HFFc6 (cell line): ENCODE measurements around the gene CTXND1. TPM values are rescaled to one million over a fixed set of nuclear protein-coding genes. Genes with fewer than 3 reads are reported as not detected.
A peak's percentile ranks its signal among the peaks of the same experiment; 100 is the strongest.

Experiments
- DNase-seq: peaks from one replicate; pipeline ENCODE4 v3.0.0-alpha.2; 2018
- H3K27ac Mint-ChIP-seq: 2 replicates; pipeline ENCODE4 v1.8.0; 2020; ENCODE audit warnings: mild to moderate bottlenecking, mixed read lengths
- H3K27me3 Mint-ChIP-seq: 2 replicates; pipeline ENCODE4 v1.8.0; 2021; ENCODE audit warnings: mild to moderate bottlenecking, moderate library complexity, mixed read lengths; ENCODE audit not compliant: insufficient read depth
- H3K36me3 Mint-ChIP-seq: 2 replicates; pipeline ENCODE4 v1.8.0; 2021; ENCODE audit warnings: low read depth, mixed read lengths
- H3K4me1 Mint-ChIP-seq: 2 replicates; pipeline ENCODE4 v1.8.0; 2020; ENCODE audit warnings: low read depth, mixed read lengths
- H3K4me3 Mint-ChIP-seq: 2 replicates; pipeline ENCODE4 v1.8.0; 2020; ENCODE audit warnings: mild to moderate bottlenecking, moderate library complexity, mixed read lengths
- H3K9me3 Mint-ChIP-seq: 2 replicates; pipeline ENCODE4 v1.8.0; 2020; ENCODE audit warnings: mild to moderate bottlenecking, mixed read lengths
- total RNA-seq, 6 experiments: library from RNA; stranded (reverse); fragmentation: NEBNext Ultra II Directional; extraction: Animal tissue kit (Norgen Biotek cat#: 25700); gene quantifications; 2 replicates in 1 of 6; 3 replicates in 5 of 6; pipeline ENCODE4 v1.2.3, GENCODE V29; 2021
- TF ChIP-seq, protein P1 (sequence below): fragments of 200-600 bp; sonication (generic); IDR thresholded peaks from 2 replicates; pipeline ENCODE4 v1.5.0; 2021; ENCODE audit warnings: antibody characterized with exemption, mild to moderate bottlenecking

The CTXND1 gene
- total RNA-seq, 6 experiments from 2014 or later: not detected

GRCh38 chr15:80155001-80155377 lies 97.0 kb downstream of the CTXND1 start:
- no peaks in the 10 kb centered on the region for H3K9me3 Mint-ChIP-seq
- DNase-seq: no peak
- H3K4me3 Mint-ChIP-seq: peak overlapping the region; percentile 94
- 0 out of 2 replicates have a peak, but pooled peaks cover 2% of the 10 kb centered on the region for H3K27me3 Mint-ChIP-seq
- TF ChIP-seq, protein P1, sequence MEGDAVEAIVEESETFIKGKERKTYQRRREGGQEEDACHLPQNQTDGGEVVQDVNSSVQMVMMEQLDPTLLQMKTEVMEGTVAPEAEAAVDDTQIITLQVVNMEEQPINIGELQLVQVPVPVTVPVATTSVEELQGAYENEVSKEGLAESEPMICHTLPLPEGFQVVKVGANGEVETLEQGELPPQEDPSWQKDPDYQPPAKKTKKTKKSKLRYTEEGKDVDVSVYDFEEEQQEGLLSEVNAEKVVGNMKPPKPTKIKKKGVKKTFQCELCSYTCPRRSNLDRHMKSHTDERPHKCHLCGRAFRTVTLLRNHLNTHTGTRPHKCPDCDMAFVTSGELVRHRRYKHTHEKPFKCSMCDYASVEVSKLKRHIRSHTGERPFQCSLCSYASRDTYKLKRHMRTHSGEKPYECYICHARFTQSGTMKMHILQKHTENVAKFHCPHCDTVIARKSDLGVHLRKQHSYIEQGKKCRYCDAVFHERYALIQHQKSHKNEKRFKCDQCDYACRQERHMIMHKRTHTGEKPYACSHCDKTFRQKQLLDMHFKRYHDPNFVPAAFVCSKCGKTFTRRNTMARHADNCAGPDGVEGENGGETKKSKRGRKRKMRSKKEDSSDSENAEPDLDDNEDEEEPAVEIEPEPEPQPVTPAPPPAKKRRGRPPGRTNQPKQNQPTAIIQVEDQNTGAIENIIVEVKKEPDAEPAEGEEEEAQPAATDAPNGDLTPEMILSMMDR: no peak
- H3K27ac Mint-ChIP-seq: peak overlapping the region; percentile 47; the same call in 1 of the 2 replicates
- H3K4me1 Mint-ChIP-seq: peaks cover 46% of the 10 kb centered on the region
- H3K36me3 Mint-ChIP-seq: peaks cover 24% of the 10 kb centered on the region

DNA sequence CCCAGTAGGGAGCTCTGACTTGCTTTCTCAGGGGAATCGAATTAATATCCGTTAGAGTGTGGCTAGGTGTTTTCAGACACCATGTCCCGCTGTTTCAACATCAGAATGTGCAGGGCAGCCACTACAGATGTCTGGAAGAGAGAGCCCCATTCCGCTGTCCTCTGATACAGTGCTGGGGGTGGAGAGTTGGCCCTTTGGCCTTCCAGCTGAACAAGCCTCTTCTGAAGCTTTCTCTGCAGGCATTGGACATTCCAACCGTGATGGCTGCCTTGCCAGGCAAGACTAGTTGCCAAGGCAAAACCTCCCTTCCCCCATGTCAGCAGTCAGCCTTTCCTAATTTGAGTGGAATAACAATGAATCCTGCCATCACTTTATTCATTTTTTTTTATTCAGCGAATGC lies 97.7 kb downstream of the CTXND1 start:
- Mint-ChIP-seq H3K9me3 (no peaks in the 10 kb centered on the region), H3K4me1 (peaks cover 39% of the 10 kb centered on the region), H3K36me3 (peaks cover 19% of the 10 kb centered on the region), H3K27ac (peak overlapping the region; percentile 93; the same call in 1 of the 2 replicates), H3K27me3 (0 out of 2 replicates have a peak, but pooled peaks cover 2% of the 10 kb centered on the region), H3K4me3 (peak overlapping the region; percentile 94)
- TF ChIP-seq, protein P1: no peak
- DNase-seq: no peak

DNA sequence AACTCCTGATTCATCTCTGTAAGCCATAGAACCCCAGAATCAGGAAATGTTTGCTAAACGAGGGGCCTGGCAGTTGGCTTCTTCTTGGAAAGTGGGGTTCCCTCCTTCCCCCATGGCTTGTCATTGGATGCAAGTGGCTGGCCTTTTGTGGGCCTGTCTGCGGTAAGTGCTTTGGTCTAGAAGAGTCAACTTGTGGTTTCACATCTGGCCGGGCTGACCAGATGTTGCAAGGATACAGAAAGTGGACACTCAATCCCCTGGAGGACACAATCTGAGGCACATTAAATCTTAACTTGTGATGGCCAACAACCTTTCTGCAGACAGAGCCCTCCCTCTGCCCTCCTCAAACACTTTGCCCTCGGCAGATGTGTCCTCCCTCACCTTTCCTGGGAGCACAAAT lies 98.1 kb downstream of the CTXND1 start:
- Mint-ChIP-seq H3K4me1 (peaks cover 37% of the 10 kb centered on the region), H3K27ac (peak overlapping the region; percentile 93), H3K27me3 (0 out of 2 replicates have a peak, but pooled peaks cover 2% of the 10 kb centered on the region), H3K36me3 (peaks cover 16% of the 10 kb centered on the region), H3K4me3 (peak overlapping the region; percentile 94), H3K9me3 (no peaks in the 10 kb centered on the region)
- DNase-seq: no peak
- TF ChIP-seq, protein P1: no peak

DNA sequence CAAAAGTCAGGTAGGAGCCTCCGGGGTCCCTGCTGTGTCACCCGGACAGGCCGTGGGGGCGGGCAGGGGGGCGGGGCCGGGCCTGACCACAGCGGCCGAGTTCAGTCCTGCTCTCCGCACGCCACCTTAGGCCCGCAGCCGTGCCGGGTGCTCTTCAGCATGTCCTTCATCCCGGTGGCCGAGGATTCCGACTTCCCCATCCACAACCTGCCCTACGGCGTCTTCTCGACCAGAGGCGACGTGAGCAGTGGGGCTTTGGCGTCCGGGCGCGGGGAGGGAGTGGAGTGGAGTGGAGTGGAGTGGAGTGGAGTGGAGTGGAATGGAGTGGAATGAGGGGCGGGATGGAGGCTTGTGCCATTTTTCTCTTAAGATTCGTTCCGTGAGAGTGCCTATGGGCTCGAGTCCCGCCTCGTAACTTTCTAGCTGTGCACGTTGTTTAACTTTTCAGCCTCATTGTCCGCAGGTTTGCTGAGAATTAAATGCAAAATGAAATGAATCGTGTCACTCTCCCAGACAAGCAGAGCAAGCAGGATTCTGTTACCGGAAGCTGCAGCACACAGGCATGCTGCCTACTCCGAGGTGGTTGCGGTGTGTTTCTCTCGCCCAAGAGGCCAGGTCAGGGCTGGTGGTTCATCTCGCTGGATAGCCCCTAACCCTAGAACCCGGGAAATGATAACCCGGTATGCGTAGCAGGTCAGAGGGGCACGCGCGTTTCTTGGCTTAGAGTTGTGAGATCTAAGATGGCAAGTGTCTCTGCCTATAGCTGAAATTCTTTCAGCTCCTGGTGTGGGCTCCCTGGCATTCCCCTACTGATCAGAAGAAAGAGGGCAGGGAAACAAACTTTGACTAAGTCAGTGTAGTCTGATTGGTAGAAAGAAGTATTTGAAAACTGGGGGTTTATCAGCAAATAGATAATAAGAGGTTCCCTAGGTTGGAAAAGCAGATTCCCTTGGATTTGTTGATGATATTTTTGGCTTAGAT lies 98.8 kb downstream of the CTXND1 start, which contains the start of gene FAH:
TSS of gene FAH (plus strand) at position 104 of the 981 bp plus-strand sequence. CDS start at position 160, 56 bp downstream.
- peak within 1 kb of the TSS; percentile 93 for H3K27ac Mint-ChIP-seq
- H3K9me3 Mint-ChIP-seq: no peaks in the 10 kb centered on the region

DNA sequence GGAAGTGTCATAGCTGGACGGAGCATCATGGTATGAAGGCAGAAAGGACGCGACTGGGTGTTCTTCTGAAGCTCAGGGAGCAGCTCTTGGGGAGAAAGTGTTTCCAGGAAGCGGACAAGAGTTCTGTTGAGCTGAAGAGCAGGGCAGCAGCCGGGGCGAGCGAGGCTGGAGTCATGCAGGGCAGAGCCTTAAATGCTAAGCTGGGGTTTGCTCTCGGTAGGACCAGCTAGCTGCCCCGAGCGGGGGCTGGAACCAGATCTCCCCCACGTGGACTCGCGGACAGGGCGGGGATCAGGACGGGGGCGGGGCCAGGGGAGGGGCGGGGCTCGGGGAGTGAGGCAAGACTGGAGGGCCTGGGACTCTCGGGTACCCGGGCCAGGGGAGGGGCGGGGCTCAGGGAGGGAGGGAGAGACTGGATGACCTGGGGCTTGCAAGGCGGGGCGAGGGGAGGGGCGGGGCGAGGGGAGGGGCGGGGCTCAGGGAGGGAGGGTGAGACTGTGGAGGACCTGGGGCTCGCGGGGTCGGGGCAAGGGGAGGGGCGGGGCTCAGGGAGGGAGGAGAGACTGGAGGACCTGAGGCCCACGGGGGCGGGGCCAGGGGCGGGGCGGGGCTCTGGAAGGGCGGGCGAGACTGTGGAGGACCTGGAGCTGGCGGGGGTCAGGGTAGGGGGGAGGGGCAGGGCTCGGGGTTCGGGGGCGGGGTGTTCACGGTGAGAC lies 99.7 kb downstream of the CTXND1 start:
- Mint-ChIP-seq H3K9me3 (no peaks in the 10 kb centered on the region), H3K4me3 (peak overlapping the region; percentile 94), H3K27me3 (no peaks in the 10 kb centered on the region; the same call in 1 of the 2 replicates), H3K27ac (peak overlapping the region; percentile 78), H3K36me3 (peaks cover 9% of the 10 kb centered on the region), H3K4me1 (peaks cover 37% of the 10 kb centered on the region)
- DNase-seq: peak; percentile 88
- TF ChIP-seq, protein P1: no peak

More for the DNA sequence above, 98.8 kb downstream of the CTXND1 start, which contains the start of gene FAH:
- H3K4me1 Mint-ChIP-seq: peaks cover 37% of the 10 kb centered on the region
- TF ChIP-seq, protein P1: no peak
- H3K27me3 Mint-ChIP-seq: 0 out of 2 replicates have a peak, but pooled peaks cover under 1% of the 10 kb centered on the region
- DNase-seq: peak; percentile 33
- peaks cover 12% of the 10 kb centered on the region for H3K36me3 Mint-ChIP-seq
- peak within 1 kb of the TSS; percentile 94 for H3K4me3 Mint-ChIP-seq
